Measurements from ENCODE around the gene NPPC.
A peak's percentile ranks its signal among the peaks of the same experiment; 100 is the strongest.
"Not testable (repeated sequence)": the region's sequence is repeated elsewhere in the genome, so short reads cannot be mapped to it uniquely, and the experiment has no call there.

Gene NPPC

GRCh38 chr2:231926180-231926741, at the start of gene NPPC:
Gene NPPC (minus strand): TSS chr2:231926396. CDS start chr2:231926249, 147 bp downstream.
- DNase-seq = peak; percentile 75

GRCh38 chr2:231975001-231975400, 48.8 kb upstream of the NPPC start:
- no peak for DNase-seq

- no peak for DNase-seq
These were observed 44.3 kb upstream of the NPPC start for GRCh38 chr2:231970461-231970860.

GRCh38 chr2:231968820-231969219, 42.6 kb upstream of the NPPC start:
- no peak for DNase-seq

GRCh38 chr2:231966886-231967285, 40.7 kb upstream of the NPPC start:
- no peak for DNase-seq

- DNase-seq = peak; percentile 51
These were observed 38.9 kb upstream of the NPPC start for GRCh38 chr2:231965102-231965501.

GRCh38 chr2:231961349-231962166, 35.4 kb upstream of the NPPC start, which contains the start of gene DIS3L2:
Gene DIS3L2 (plus strand): TSS chr2:231961713. CDS start chr2:232014928, 53,215 bp downstream.
- DNase-seq = peak; percentile 91

GRCh38 chr2:231960810-231961348, 34.7 kb upstream of the NPPC start:
- no peak for DNase-seq

- DNase-seq = no peak
These were observed 31.9 kb upstream of the NPPC start for GRCh38 chr2:231957913-231958763.

- DNase-seq = no peak
These were observed 29.7 kb upstream of the NPPC start for GRCh38 chr2:231955758-231956472.

GRCh38 chr2:231951452-231952035, 25.3 kb upstream of the NPPC start:
- DNase-seq = no peak

GRCh38 chr2:231947694-231948093, 21.5 kb upstream of the NPPC start:
- DNase-seq = no peak

- DNase-seq = not testable (repeated sequence)
These were observed 20.9 kb upstream of the NPPC start for GRCh38 chr2:231947112-231947511.

- DNase-seq = no peak
These were observed 20.1 kb upstream of the NPPC start for GRCh38 chr2:231946241-231946814.

GRCh38 chr2:231942180-231942579, 16.0 kb upstream of the NPPC start:
- no peak for DNase-seq

- DNase-seq = no peak
These were observed 15.5 kb upstream of the NPPC start for GRCh38 chr2:231941673-231942072.

GRCh38 chr2:231940795-231941194, 14.6 kb upstream of the NPPC start:
- peak; percentile 42 for DNase-seq

GRCh38 chr2:231939022-231939421, 12.8 kb upstream of the NPPC start:
- DNase-seq = no peak

GRCh38 chr2:231937057-231937456, 10.9 kb upstream of the NPPC start:
- no peak for DNase-seq

- DNase-seq = no peak
These were observed 10.3 kb upstream of the NPPC start for GRCh38 chr2:231936491-231936890.

- no peak for DNase-seq
These were observed 9.6 kb upstream of the NPPC start for GRCh38 chr2:231935815-231936214.

- DNase-seq = no peak
These were observed 9.0 kb upstream of the NPPC start for GRCh38 chr2:231935207-231935524.
